ENCODE results near the gene ILDR2.

The ILDR2 gene

GRCh38 chr1:166868639-166869038 is 106.7 kb downstream of the ILDR2 start:
- TF ChIP-seq CTCF (conservative IDR thresholded peaks at IDR 0.05; ENCODE audit: low read depth, low read length) = no peak
- DNase-seq (ENCODE audit: low read depth) = no peak
- H3K4me3 ChIP-seq (ENCODE audit: low read length) = no peak overlapping the region

GRCh38 chr1:166865926-166866325 is 109.4 kb downstream of the ILDR2 start:
- DNase-seq (ENCODE audit: low read depth) = no peak
- no peak overlapping the region for H3K4me3 ChIP-seq (ENCODE audit: low read length)
- no peak for TF ChIP-seq CTCF (conservative IDR thresholded peaks at IDR 0.05; ENCODE audit: low read depth, low read length)

GRCh38 chr1:166859597-166859996 is 115.7 kb downstream of the ILDR2 start:
- H3K4me3 ChIP-seq (ENCODE audit: low read length) = no peak overlapping the region
- no peak for DNase-seq (ENCODE audit: low read depth)
- no peak for TF ChIP-seq CTCF (conservative IDR thresholded peaks at IDR 0.05; ENCODE audit: low read depth, low read length)

- no peak for DNase-seq (ENCODE audit: low read depth)
These were observed 116.5 kb downstream of the ILDR2 start for GRCh38 chr1:166858726-166859419.

More at GRCh38 chr1:166858726-166859419, 116.5 kb downstream of the ILDR2 start:
- no peak for TF ChIP-seq CTCF (conservative IDR thresholded peaks at IDR 0.05; ENCODE audit: low read depth, low read length)
- no peak overlapping the region for H3K4me3 ChIP-seq (ENCODE audit: low read length)
